ENCODE results near the gene GMIP. TPM values are rescaled to one million over a fixed set of nuclear protein-coding genes. Genes with fewer than 3 reads are reported as not detected.

Gene GMIP
- total RNA-seq, 1 experiment from 2014 or later = 12.4 TPM

- DNase-seq = peak; percentile 99
- Histone ChIP-seq H3K27me3 (no peaks in the 10 kb centered on the region), H3K36me3 (peaks cover 45% of the 10 kb centered on the region), H3K4me3 (peak within 1 kb of the TSS; percentile 84), H3K9me3 (peaks cover 2% of the 10 kb centered on the region; the same call in 1 of the 2 replicates)
These were observed 20.0 kb upstream of the GMIP start, which contains the start of gene ATP13A1 for GRCh38 chr19:19663256-19664120. TSS of gene ATP13A1 (minus strand) at chr19:19663676. CDS start at chr19:19663666, 10 bp downstream.

- Histone ChIP-seq H3K4me3 (peak overlapping the region; percentile 84), H3K36me3 (peaks cover 51% of the 10 kb centered on the region), H3K27me3 (no peaks in the 10 kb centered on the region), H3K9me3 (peaks cover 2% of the 10 kb centered on the region; the same call in 1 of the 2 replicates)
- DNase-seq = no peak
These were observed 19.4 kb upstream of the GMIP start for GRCh38 chr19:19662871-19663255.

GRCh38 chr19:19662344-19662743 lies 18.9 kb upstream of the GMIP start:
- H3K9me3 ChIP-seq = peaks cover 2% of the 10 kb centered on the region; the same call in 1 of the 2 replicates
- H3K4me3 ChIP-seq = peak overlapping the region; percentile 84
- no peak for DNase-seq
- H3K27me3 ChIP-seq = no peaks in the 10 kb centered on the region
- H3K36me3 ChIP-seq = peaks cover 56% of the 10 kb centered on the region

- H3K9me3 ChIP-seq = peaks cover 2% of the 10 kb centered on the region; the same call in 1 of the 2 replicates
- DNase-seq = no peak
- H3K36me3 ChIP-seq = peaks cover 62% of the 10 kb centered on the region
- H3K27me3 ChIP-seq = no peaks in the 10 kb centered on the region
- peak overlapping the region; percentile 84; the same call in 1 of the 2 replicates for H3K4me3 ChIP-seq
These were observed 18.3 kb upstream of the GMIP start for GRCh38 chr19:19661675-19662251.

- Histone ChIP-seq H3K4me3 (no peak overlapping the region), H3K36me3 (peaks cover 67% of the 10 kb centered on the region), H3K27me3 (no peaks in the 10 kb centered on the region), H3K9me3 (peaks cover 2% of the 10 kb centered on the region; the same call in 1 of the 2 replicates)
- no peak for DNase-seq
These were observed 17.8 kb upstream of the GMIP start for GRCh38 chr19:19661141-19661674.

- Histone ChIP-seq H3K36me3 (peaks cover 82% of the 10 kb centered on the region), H3K27me3 (no peaks in the 10 kb centered on the region), H3K4me3 (no peak overlapping the region), H3K9me3 (no peaks in the 10 kb centered on the region)
- no peak for DNase-seq
These were observed 16.3 kb upstream of the GMIP start for GRCh38 chr19:19659646-19660245.

GRCh38 chr19:19657397-19657783 lies 13.9 kb upstream of the GMIP start:
- DNase-seq = no peak
- H3K4me3 ChIP-seq = no peak overlapping the region
- no peaks in the 10 kb centered on the region for H3K27me3 ChIP-seq
- H3K9me3 ChIP-seq = no peaks in the 10 kb centered on the region
- peaks cover 98% of the 10 kb centered on the region for H3K36me3 ChIP-seq

- no peak for DNase-seq
- Histone ChIP-seq H3K9me3 (no peaks in the 10 kb centered on the region), H3K27me3 (no peaks in the 10 kb centered on the region), H3K4me3 (no peak overlapping the region), H3K36me3 (peaks cover 98% of the 10 kb centered on the region)
These were observed 13.3 kb upstream of the GMIP start for GRCh38 chr19:19656451-19657396.

GRCh38 chr19:19655641-19656343 lies 12.3 kb upstream of the GMIP start:
- H3K9me3 ChIP-seq = no peaks in the 10 kb centered on the region
- peaks cover 98% of the 10 kb centered on the region for H3K36me3 ChIP-seq
- H3K27me3 ChIP-seq = no peaks in the 10 kb centered on the region
- no peak overlapping the region for H3K4me3 ChIP-seq
- DNase-seq = no peak

GRCh38 chr19:19655051-19655594 lies 11.7 kb upstream of the GMIP start:
- no peak for DNase-seq
- H3K9me3 ChIP-seq = no peaks in the 10 kb centered on the region
- no peak overlapping the region for H3K4me3 ChIP-seq
- H3K36me3 ChIP-seq = peaks cover 100% of the 10 kb centered on the region
- H3K27me3 ChIP-seq = no peaks in the 10 kb centered on the region

GRCh38 chr19:19654441-19654840 lies 11.0 kb upstream of the GMIP start:
- Histone ChIP-seq H3K27me3 (no peaks in the 10 kb centered on the region), H3K9me3 (no peaks in the 10 kb centered on the region), H3K36me3 (peaks cover 100% of the 10 kb centered on the region), H3K4me3 (no peak overlapping the region)
- DNase-seq = no peak

- H3K4me3 ChIP-seq = no peak overlapping the region
- H3K36me3 ChIP-seq = peaks cover 100% of the 10 kb centered on the region
- no peaks in the 10 kb centered on the region for H3K27me3 ChIP-seq
- DNase-seq = no peak
- H3K9me3 ChIP-seq = no peaks in the 10 kb centered on the region
These were observed 10.2 kb upstream of the GMIP start for GRCh38 chr19:19653597-19654147.

GRCh38 chr19:19652482-19653295 lies 9.2 kb upstream of the GMIP start:
- DNase-seq = peak; percentile 56
- H3K9me3 ChIP-seq = no peaks in the 10 kb centered on the region
- no peak overlapping the region for H3K4me3 ChIP-seq
- H3K27me3 ChIP-seq = no peaks in the 10 kb centered on the region
- peaks cover 95% of the 10 kb centered on the region for H3K36me3 ChIP-seq

- H3K36me3 ChIP-seq = peaks cover 92% of the 10 kb centered on the region
- H3K4me3 ChIP-seq = no peak overlapping the region
- DNase-seq = no peak
- H3K9me3 ChIP-seq = no peaks in the 10 kb centered on the region
- no peaks in the 10 kb centered on the region for H3K27me3 ChIP-seq
These were observed 7.6 kb upstream of the GMIP start for GRCh38 chr19:19651076-19651475.
